AG04449 (cell line): ENCODE measurements around the gene HLA-DMB.

Source experiments
- CTCF ChIA-PET: fragments of 350-600 bp; formaldehyde crosslinking; extraction: SDS; loops from one replicate; lab custom pipeline; 2021; ENCODE audit warnings: antibody characterized with exemption; lab: Yijun Ruan, JAX
- POLR2A ChIA-PET: fragments of 400-600, 350-600 bp; formaldehyde crosslinking; extraction: SDS; loops from one replicate; lab custom pipeline; 2020; ENCODE audit warnings: antibody characterized with exemption, inconsistent platforms; lab: Yijun Ruan, JAX
- DNase-seq: peaks from one replicate; pipeline ENCODE4 v3.0.0-alpha.2; 2010; ENCODE audit warnings: low read depth, low spot score
- H3K4me3 ChIP-seq: 2 replicates; pipeline ENCODE4 v1.5.1; 2011; ENCODE audit warnings: low read depth, mild to moderate bottlenecking, control low read depth, low read length
- TF ChIP-seq, protein P1 (sequence below): IDR thresholded peaks from one replicate; pipeline ENCODE4 v1.5.1; 2011; ENCODE audit warnings: mild to moderate bottlenecking, moderate library complexity, low read length, control low read depth, inconsistent platforms; ENCODE audit not compliant: insufficient read depth; ENCODE audit errors: missing control alignments

The HLA-DMB gene

GRCh38 chr6:32949113-32949512 is 8.3 kb upstream of the HLA-DMB start:
- ChIA-PET POLR2A (no interaction called here), CTCF (interaction anchor here (1.6 to 6.8 kb wide), 4 partner anchors 11 to 67 kb away, joined by 3 to 124 read pairs (median 10); no protein-coding TSS in a partner anchor)
- TF ChIP-seq, protein P1, sequence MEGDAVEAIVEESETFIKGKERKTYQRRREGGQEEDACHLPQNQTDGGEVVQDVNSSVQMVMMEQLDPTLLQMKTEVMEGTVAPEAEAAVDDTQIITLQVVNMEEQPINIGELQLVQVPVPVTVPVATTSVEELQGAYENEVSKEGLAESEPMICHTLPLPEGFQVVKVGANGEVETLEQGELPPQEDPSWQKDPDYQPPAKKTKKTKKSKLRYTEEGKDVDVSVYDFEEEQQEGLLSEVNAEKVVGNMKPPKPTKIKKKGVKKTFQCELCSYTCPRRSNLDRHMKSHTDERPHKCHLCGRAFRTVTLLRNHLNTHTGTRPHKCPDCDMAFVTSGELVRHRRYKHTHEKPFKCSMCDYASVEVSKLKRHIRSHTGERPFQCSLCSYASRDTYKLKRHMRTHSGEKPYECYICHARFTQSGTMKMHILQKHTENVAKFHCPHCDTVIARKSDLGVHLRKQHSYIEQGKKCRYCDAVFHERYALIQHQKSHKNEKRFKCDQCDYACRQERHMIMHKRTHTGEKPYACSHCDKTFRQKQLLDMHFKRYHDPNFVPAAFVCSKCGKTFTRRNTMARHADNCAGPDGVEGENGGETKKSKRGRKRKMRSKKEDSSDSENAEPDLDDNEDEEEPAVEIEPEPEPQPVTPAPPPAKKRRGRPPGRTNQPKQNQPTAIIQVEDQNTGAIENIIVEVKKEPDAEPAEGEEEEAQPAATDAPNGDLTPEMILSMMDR: no peak
- no peak for DNase-seq
- no peak overlapping the region for H3K4me3 ChIP-seq

- no peak overlapping the region for H3K4me3 ChIP-seq
- CTCF ChIA-PET: interaction anchor here (0.8 to 2.6 kb wide), 15 partner anchors 9 to 93 kb away, joined by 3 to 49 read pairs (median 5); partner anchors contain the start of gene BRD2
- TF ChIP-seq, protein P1: peak; percentile 46
- no peak for DNase-seq
- POLR2A ChIA-PET: no interaction called here
Observed at GRCh38 chr6:32947552-32948465, 7.0 kb upstream of the HLA-DMB start.

DNA sequence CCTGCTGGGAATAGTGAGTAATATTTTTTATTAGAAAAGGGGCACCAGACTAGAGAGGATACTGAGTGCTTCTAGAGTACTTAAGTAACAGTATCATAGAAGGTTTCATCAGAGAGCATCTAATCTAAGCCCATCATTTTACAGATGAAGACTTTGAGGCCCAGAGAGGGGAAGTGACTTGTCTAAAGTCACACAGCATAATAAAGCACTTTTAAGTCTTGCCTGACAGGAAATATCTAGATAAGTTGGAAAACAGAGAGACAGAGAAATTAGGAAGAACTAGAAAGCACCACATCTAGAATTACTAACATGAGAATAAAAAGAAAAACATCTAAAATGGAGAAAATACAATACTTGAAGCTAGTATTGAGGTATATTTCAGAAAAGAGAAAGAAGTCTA is 6.1 kb upstream of the HLA-DMB start:
- POLR2A ChIA-PET: no interaction called here
- TF ChIP-seq, protein P1: no peak
- no peak for DNase-seq
- H3K4me3 ChIP-seq: no peak overlapping the region
- CTCF ChIA-PET: interaction anchor here (0.8 to 2.6 kb wide), 10 partner anchors 14 to 78 kb away, joined by 3 to 49 read pairs (median 6); partner anchors contain the start of gene BRD2

DNA sequence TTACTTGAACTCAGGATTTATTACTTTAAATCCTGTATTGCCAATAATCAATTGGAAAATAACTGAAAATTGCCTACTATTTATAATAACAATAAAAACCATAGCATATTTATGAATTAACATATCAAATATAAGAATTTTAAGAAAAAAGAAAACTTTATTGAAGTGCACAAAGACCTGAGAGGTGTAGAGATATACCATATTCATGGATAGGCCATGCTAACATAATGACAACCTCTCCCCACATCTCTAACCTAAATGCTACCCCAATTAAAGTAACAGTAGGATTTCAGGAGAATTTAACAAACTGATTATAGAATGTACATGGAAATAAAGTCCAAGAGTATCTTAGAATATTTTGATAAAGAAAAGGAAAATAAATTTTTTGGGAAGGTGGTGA is 5.1 kb upstream of the HLA-DMB start:
- POLR2A ChIA-PET: no interaction called here
- no peak for DNase-seq
- CTCF ChIA-PET: no interaction called here
- no peak overlapping the region for H3K4me3 ChIP-seq
- TF ChIP-seq, protein P1: no peak

- no peak for DNase-seq
- CTCF ChIA-PET: interaction anchor here (1.1 to 4.7 kb wide), 2 partner anchors 12 to 39 kb away, joined by 4 to 57 read pairs; no protein-coding TSS in a partner anchor
- POLR2A ChIA-PET: interaction anchor here (0.6 kb wide), 1 partner anchor 18 kb away, joined by 3 read pairs; no protein-coding TSS in a partner anchor
Observed at GRCh38 chr6:32945108-32945760, 4.4 kb upstream of the HLA-DMB start.

More at GRCh38 chr6:32945108-32945760, 4.4 kb upstream of the HLA-DMB start:
- TF ChIP-seq, protein P1: no peak
- no peak overlapping the region for H3K4me3 ChIP-seq
